Measurements from ENCODE around the gene TMEM141. TPM values are rescaled to one million over a fixed set of nuclear protein-coding genes. Genes with fewer than 3 reads are reported as not detected.

TMEM141 gene
- total RNA-seq, 1 experiment from 2014 or later, result 32.7 TPM

- H3K9me3 ChIP-seq (ENCODE audit: low read depth, low read length, poor library complexity, severe bottlenecking), result no peaks in the 10 kb centered on the region
- no peak for DNase-seq (ENCODE audit: low spot score)
- no peak overlapping the region for H3K4me3 ChIP-seq (ENCODE audit: low read depth, low read length, poor library complexity, severe bottlenecking)
- intact Hi-C loops (cut with micrococcal nuclease; ENCODE audit: unreplicated experiment), result no loop called here
- no peak overlapping the region for H3K27ac ChIP-seq (ENCODE audit: low read depth, low read length, poor library complexity, severe bottlenecking)
- no peak for TF ChIP-seq EZH2 (IDR thresholded peaks at IDR 0.05; ENCODE audit: borderline replicate concordance, low read depth, low read length, poor library complexity, severe bottlenecking)
- TF ChIP-seq CTCF (conservative IDR thresholded peaks at IDR 0.05; ENCODE audit: low read depth, low read length), result no peak
- POLR2A ChIA-PET (ENCODE audit: low non-redundant PET), result interaction anchor here (0.6 kb wide), 1 partner anchor 281 kb away, joined by 3 read pairs; the partner anchor contains the start of gene SAPCD2
- peaks cover 16% of the 10 kb centered on the region for H3K4me1 ChIP-seq (ENCODE audit: insufficient read depth, low read length, poor library complexity, severe bottlenecking)
- H3K27me3 ChIP-seq (replicated peaks; ENCODE audit: insufficient read depth, low read depth, low read length, poor library complexity), result no peaks in the 10 kb centered on the region
- no TSS peak for BruUV-seq (replicated peaks)
- CTCF ChIA-PET, result no interaction called here
- no peaks in the 10 kb centered on the region for H3K36me3 ChIP-seq (ENCODE audit: insufficient read depth, low read length, poor library complexity, severe bottlenecking)
Observed at GRCh38 chr9:136789523-136789937, 1.6 kb upstream of the TMEM141 start.

GRCh38 chr9:136791516-136792276 is 552 bp downstream of the TMEM141 start:
- peaks cover 16% of the 10 kb centered on the region for H3K4me1 ChIP-seq (ENCODE audit: insufficient read depth, low read length, poor library complexity, severe bottlenecking)
- intact Hi-C loops (cut with micrococcal nuclease; ENCODE audit: unreplicated experiment), result loop anchor here (5.0 kb wide), 1 partner anchor 431 kb away; the partner anchor contains the start of gene RNF208
- peak overlapping the region; percentile 94 for H3K27ac ChIP-seq (ENCODE audit: low read depth, low read length, poor library complexity, severe bottlenecking)
- no peaks in the 10 kb centered on the region for H3K9me3 ChIP-seq (ENCODE audit: low read depth, low read length, poor library complexity, severe bottlenecking)
- peak; percentile 69 for DNase-seq (ENCODE audit: low spot score)
- peak overlapping the region; percentile 96 for H3K4me3 ChIP-seq (ENCODE audit: low read depth, low read length, poor library complexity, severe bottlenecking)
- CTCF ChIA-PET, result no interaction called here
- no peaks in the 10 kb centered on the region for H3K36me3 ChIP-seq (ENCODE audit: insufficient read depth, low read length, poor library complexity, severe bottlenecking)
- POLR2A ChIA-PET (ENCODE audit: low non-redundant PET), result no interaction called here
- H3K27me3 ChIP-seq (replicated peaks; ENCODE audit: insufficient read depth, low read depth, low read length, poor library complexity), result no peaks in the 10 kb centered on the region
- TF ChIP-seq EZH2 (IDR thresholded peaks at IDR 0.05; ENCODE audit: borderline replicate concordance, low read depth, low read length, poor library complexity, severe bottlenecking) (no peak), CTCF (conservative IDR thresholded peaks at IDR 0.05; ENCODE audit: low read depth, low read length) (peak; percentile 98)
- TSS peak; percentile 32 for BruUV-seq (replicated peaks)

- no peaks in the 10 kb centered on the region for H3K27me3 ChIP-seq (replicated peaks; ENCODE audit: insufficient read depth, low read depth, low read length, poor library complexity)
- CTCF ChIA-PET, result interaction anchor here (0.6 kb wide), 1 partner anchor 51 kb away, joined by 3 read pairs; no protein-coding TSS in a partner anchor
- intact Hi-C loops (cut with micrococcal nuclease; ENCODE audit: unreplicated experiment), result loop anchor here (5.0 kb wide), 1 partner anchor 430 kb away; the partner anchor contains the start of gene RNF208
- BruUV-seq (replicated peaks), result no TSS peak
- H3K27ac ChIP-seq (ENCODE audit: low read depth, low read length, poor library complexity, severe bottlenecking), result no peak overlapping the region
- POLR2A ChIA-PET (ENCODE audit: low non-redundant PET), result no interaction called here
- TF ChIP-seq CTCF (conservative IDR thresholded peaks at IDR 0.05; ENCODE audit: low read depth, low read length), result no peak
- TF ChIP-seq EZH2 (IDR thresholded peaks at IDR 0.05; ENCODE audit: borderline replicate concordance, low read depth, low read length, poor library complexity, severe bottlenecking), result no peak
- no peak for DNase-seq (ENCODE audit: low spot score)
- no peaks in the 10 kb centered on the region for H3K9me3 ChIP-seq (ENCODE audit: low read depth, low read length, poor library complexity, severe bottlenecking)
- H3K4me1 ChIP-seq (ENCODE audit: insufficient read depth, low read length, poor library complexity, severe bottlenecking), result peaks cover 16% of the 10 kb centered on the region
- H3K4me3 ChIP-seq (ENCODE audit: low read depth, low read length, poor library complexity, severe bottlenecking), result peak overlapping the region; percentile 96
- no peaks in the 10 kb centered on the region for H3K36me3 ChIP-seq (ENCODE audit: insufficient read depth, low read length, poor library complexity, severe bottlenecking)
Observed at GRCh38 chr9:136792321-136793085, 1.4 kb downstream of the TMEM141 start.

Measured in A673 (cell line).